GM23338 (cell line): Measurements from ENCODE around the gene POLE. TPM values are rescaled to one million over a fixed set of nuclear protein-coding genes. Genes with fewer than 3 reads are reported as not detected.

Source experiments
- ATAC-seq: fragments of 200-7000 bp; cut with Tn5 transposase; 3 replicates; pipeline ENCODE4 v1.9.1; 2020
- DNase-seq: peaks from one replicate; pipeline ENCODE4 v3.0.0-alpha.2; 2015; ENCODE audit warnings: low spot score
- H2AFZ ChIP-seq: fragments of 200-600 bp; sonication (generic); 2 replicates; pipeline ENCODE4 v1.8.0; 2016; ENCODE audit warnings: antibody characterized with exemption, mild to moderate bottlenecking, moderate library complexity
- H3F3A ChIP-seq: fragments of 200-600 bp; sonication (generic); replicated peaks from 2 replicates; pipeline ENCODE4 v1.8.0; 2017; ENCODE audit warnings: antibody characterized with exemption, mixed run types, low read depth
- H3K27ac ChIP-seq: fragments of 200-600 bp; sonication (generic); 2 replicates; pipeline ENCODE4 v1.6.1; 2016; ENCODE audit warnings: low read depth
- H3K27me3 ChIP-seq: fragments of 200-600 bp; sonication (generic); 2 replicates; pipeline ENCODE4 v1.8.0; 2016; ENCODE audit warnings: mild to moderate bottlenecking, mixed run types, moderate library complexity; ENCODE audit not compliant: insufficient read depth
- H3K36me3 ChIP-seq: fragments of 200-600 bp; sonication (generic); 2 replicates; pipeline ENCODE4 v1.8.0; 2016; ENCODE audit warnings: mild to moderate bottlenecking; ENCODE audit not compliant: insufficient read depth
- H3K4me1 ChIP-seq: fragments of 200-600 bp; sonication (generic); 2 replicates; pipeline ENCODE4 v1.8.0; 2016; ENCODE audit warnings: mild to moderate bottlenecking, moderate library complexity; ENCODE audit not compliant: insufficient read depth
- H3K4me2 ChIP-seq: fragments of 200-600 bp; sonication (generic); 2 replicates; pipeline ENCODE4 v1.7.1; 2017; ENCODE audit warnings: mixed run types
- H3K4me3 ChIP-seq: fragments of 200-600 bp; sonication (generic); 2 replicates; pipeline ENCODE4 v1.6.1; 2016; ENCODE audit warnings: mixed run types
- H3K79me2 ChIP-seq: fragments of 200-600 bp; sonication (generic); replicated peaks from 2 replicates; pipeline ENCODE4 v1.8.0; 2017; ENCODE audit warnings: mild to moderate bottlenecking; ENCODE audit not compliant: insufficient read depth
- H3K9me2 ChIP-seq: fragments of 200-600 bp; sonication (generic); 2 replicates; pipeline ENCODE4 v1.8.0; 2017; ENCODE audit not compliant: insufficient read depth
- H4K20me1 ChIP-seq: fragments of 200-600 bp; sonication (generic); replicated peaks from 2 replicates; pipeline ENCODE4 v1.8.0; 2017; ENCODE audit warnings: mild to moderate bottlenecking; ENCODE audit not compliant: insufficient read depth
- H3K27ac Mint-ChIP-seq: 2 replicates; pipeline ENCODE4 v1.8.0; 2020; ENCODE audit warnings: inconsistent platforms, mild to moderate bottlenecking, moderate library complexity, mixed read lengths
- H3K27me3 Mint-ChIP-seq: 3 replicates; pipeline ENCODE4 v1.8.0; 2022; ENCODE audit warnings: low read depth, mild to moderate bottlenecking, moderate library complexity, mixed read lengths, inconsistent platforms; ENCODE audit not compliant: insufficient read depth, poor library complexity
- H3K36me3 Mint-ChIP-seq: 3 replicates; pipeline ENCODE4 v1.8.0; 2021; ENCODE audit warnings: low read depth, mild to moderate bottlenecking, inconsistent platforms, moderate library complexity, mixed read lengths
- H3K4me1 Mint-ChIP-seq: 3 replicates; pipeline ENCODE4 v1.8.0; 2020; ENCODE audit warnings: mild to moderate bottlenecking, inconsistent platforms, mixed read lengths
- H3K4me3 Mint-ChIP-seq: 3 replicates; pipeline ENCODE4 v1.8.0; 2021; ENCODE audit warnings: moderate library complexity, mild to moderate bottlenecking, inconsistent platforms, mixed read lengths
- H3K9me3 Mint-ChIP-seq: 3 replicates; pipeline ENCODE4 v1.8.0; 2020; ENCODE audit warnings: moderate library complexity, mild to moderate bottlenecking, inconsistent platforms, mixed read lengths
- CREB1 ChIP-seq: fragments of 250-450 bp; sonication (Bioruptor Pico); IDR thresholded peaks from 2 replicates; pipeline ENCODE4 v1.5.0; 2020; ENCODE audit warnings: low read depth, mild to moderate bottlenecking, moderate library complexity
- JUNB ChIP-seq: IDR thresholded peaks from one replicate; pipeline ENCODE4 v1.6.1; 2016; ENCODE audit warnings: antibody characterized with exemption; ENCODE audit not compliant: unreplicated experiment
- NANOG ChIP-seq: IDR thresholded peaks from 2 replicates; pipeline ENCODE4 v1.6.1; 2016; ENCODE audit warnings: antibody characterized with exemption, borderline replicate concordance
- ZNF114 ChIP-seq: fragments of 250-450 bp; sonication (Bioruptor Pico); IDR thresholded peaks from 2 replicates; pipeline ENCODE4 v1.5.0; 2020; ENCODE audit warnings: mild to moderate bottlenecking, moderate library complexity
- ZNF331 ChIP-seq: fragments of 250-450 bp; sonication (Bioruptor Pico); IDR thresholded peaks from 2 replicates; pipeline ENCODE4 v1.5.0; 2020; ENCODE audit warnings: low read depth, mild to moderate bottlenecking, moderate library complexity
- polyA plus RNA-seq: library from polyadenylated mRNA; unstranded; fragments of >200 nt; fragmentation: Nextera tagmentation; extraction: Ambion mirVana; gene quantifications from 2 replicates; pipeline ENCODE4 v1.2.1, GENCODE V29; 2016
- total RNA-seq: library from RNA; depleted of rRNA; stranded (reverse); fragments of >200 nt; shearing (Covaris generic); gene quantifications from 2 replicates; pipeline ENCODE4 v1.2.3, GENCODE V29; 2014
- TF ChIP-seq, protein P1 (sequence below): IDR thresholded peaks from one replicate; pipeline ENCODE4 v1.6.1; 2018; ENCODE audit warnings: antibody characterized with exemption; ENCODE audit not compliant: unreplicated experiment
- TF ChIP-seq, protein P2 (sequence below): fragments of 250-450 bp; sonication (Bioruptor Pico); IDR thresholded peaks from 2 replicates; pipeline ENCODE4 v1.5.0; 2020; ENCODE audit warnings: mild to moderate bottlenecking, moderate library complexity

The POLE gene
- total and polyA plus RNA-seq, 2 experiments from 2014 or later, result 33.6 to 125 TPM

DNA sequence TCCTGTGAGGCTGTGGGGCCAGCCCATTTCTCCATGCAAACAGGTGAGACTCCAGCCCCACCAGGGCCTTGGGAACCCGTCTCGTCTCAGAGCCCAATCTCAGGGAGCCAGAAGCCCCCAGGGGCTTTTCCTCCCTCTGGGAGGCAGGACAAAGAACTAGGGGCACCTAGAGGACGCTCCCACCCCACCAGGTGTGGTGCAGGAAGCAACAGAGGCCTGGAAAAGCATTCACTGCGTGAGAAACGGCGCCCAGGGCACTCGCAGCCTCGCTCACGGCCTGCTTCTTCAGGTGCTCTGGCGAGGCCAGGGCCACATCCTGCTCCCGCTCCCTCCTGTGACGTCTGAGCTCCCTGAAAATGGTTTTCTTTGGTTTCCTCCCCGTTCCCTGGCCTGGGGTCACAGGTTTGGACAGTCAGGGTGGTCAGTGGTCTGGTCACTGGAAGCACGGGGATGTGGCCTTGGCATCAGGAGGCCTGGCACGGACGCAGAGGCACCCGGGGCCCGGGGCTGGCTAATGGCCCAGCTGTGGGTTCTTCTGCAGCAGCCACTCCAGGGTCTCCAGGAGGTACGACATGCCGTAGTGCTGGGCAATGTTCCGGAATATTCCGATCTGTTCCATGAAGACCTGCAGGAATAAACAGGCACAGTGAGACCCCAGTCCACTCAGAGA, 62.8 kb downstream of the POLE start (continued):
- TF ChIP-seq, protein P1, sequence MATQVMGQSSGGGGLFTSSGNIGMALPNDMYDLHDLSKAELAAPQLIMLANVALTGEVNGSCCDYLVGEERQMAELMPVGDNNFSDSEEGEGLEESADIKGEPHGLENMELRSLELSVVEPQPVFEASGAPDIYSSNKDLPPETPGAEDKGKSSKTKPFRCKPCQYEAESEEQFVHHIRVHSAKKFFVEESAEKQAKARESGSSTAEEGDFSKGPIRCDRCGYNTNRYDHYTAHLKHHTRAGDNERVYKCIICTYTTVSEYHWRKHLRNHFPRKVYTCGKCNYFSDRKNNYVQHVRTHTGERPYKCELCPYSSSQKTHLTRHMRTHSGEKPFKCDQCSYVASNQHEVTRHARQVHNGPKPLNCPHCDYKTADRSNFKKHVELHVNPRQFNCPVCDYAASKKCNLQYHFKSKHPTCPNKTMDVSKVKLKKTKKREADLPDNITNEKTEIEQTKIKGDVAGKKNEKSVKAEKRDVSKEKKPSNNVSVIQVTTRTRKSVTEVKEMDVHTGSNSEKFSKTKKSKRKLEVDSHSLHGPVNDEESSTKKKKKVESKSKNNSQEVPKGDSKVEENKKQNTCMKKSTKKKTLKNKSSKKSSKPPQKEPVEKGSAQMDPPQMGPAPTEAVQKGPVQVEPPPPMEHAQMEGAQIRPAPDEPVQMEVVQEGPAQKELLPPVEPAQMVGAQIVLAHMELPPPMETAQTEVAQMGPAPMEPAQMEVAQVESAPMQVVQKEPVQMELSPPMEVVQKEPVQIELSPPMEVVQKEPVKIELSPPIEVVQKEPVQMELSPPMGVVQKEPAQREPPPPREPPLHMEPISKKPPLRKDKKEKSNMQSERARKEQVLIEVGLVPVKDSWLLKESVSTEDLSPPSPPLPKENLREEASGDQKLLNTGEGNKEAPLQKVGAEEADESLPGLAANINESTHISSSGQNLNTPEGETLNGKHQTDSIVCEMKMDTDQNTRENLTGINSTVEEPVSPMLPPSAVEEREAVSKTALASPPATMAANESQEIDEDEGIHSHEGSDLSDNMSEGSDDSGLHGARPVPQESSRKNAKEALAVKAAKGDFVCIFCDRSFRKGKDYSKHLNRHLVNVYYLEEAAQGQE, result no peak
- no peak for TF ChIP-seq CREB1 (CRISPR knock-in tag)

DNA sequence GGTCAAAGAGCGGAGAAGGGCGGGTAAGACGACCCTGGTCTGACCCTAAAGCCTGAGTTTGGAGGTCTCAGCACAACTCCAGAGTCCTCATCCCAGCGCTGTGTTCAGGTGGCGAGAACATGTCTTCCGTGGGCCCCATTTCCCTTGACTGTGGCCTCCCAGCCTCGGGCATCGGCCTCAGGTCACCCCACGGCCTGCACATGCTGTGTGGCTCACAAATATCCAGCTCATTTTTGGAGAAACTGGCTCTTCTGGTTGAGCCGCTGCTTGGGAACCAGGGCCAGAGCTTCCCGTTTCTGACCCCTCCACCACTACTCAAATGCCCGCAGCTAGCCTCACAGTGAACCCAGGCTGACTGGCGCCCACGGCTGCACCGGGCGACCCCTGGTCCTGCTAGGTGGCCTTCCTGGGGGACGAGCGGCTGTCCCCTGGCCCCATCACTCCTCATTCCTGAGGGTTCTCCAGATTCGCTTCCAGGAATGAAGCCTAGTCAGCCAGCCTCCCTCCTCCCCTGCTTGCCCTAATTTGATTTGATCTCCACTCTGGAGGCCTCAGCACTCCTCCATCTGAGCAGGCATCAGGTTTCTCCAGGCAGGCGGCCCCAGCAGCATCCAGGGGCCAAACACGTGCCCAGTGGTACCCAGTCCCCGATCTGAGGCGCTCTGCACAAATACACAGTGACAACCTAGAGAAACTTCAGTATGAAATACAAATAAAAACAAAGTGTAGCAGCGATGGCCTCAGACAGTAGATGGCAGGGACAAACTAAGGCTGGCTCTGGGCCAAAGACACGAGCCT, 63.9 kb downstream of the POLE start:
- no peak overlapping the region for H2AFZ ChIP-seq
- H3K9me2 ChIP-seq, result no peaks in the 10 kb centered on the region
- TF ChIP-seq JUNB, result no peak
- TF ChIP-seq ZNF114 (CRISPR knock-in tag), result no peak
- H3K4me2 ChIP-seq, result no peak overlapping the region
- Mint-ChIP-seq H3K4me1 (peaks cover 10% of the 10 kb centered on the region), H3K4me3 (no peak overlapping the region), H3K27ac (no peak overlapping the region), H3K9me3 (no peaks in the 10 kb centered on the region), H3K36me3 (peaks cover 27% of the 10 kb centered on the region), H3K27me3 (peaks cover 18% of the 10 kb centered on the region)
- no peaks in the 10 kb centered on the region for H3K79me2 ChIP-seq
- H3K27me3 ChIP-seq, result peaks cover 17% of the 10 kb centered on the region
- no peak overlapping the region for H3K4me3 ChIP-seq
- H3K27ac ChIP-seq, result no peak overlapping the region
- DNase-seq (no peak), ATAC-seq (no peak)
- H3K36me3 ChIP-seq, result no peaks in the 10 kb centered on the region
- H4K20me1 ChIP-seq, result 0 out of 2 replicates have a peak, but pooled peaks cover 10% of the 10 kb centered on the region
- H3K4me1 ChIP-seq, result no peaks in the 10 kb centered on the region
- H3F3A ChIP-seq, result 0 out of 2 replicates have a peak, but pooled peaks cover 3% of the 10 kb centered on the region

DNA sequence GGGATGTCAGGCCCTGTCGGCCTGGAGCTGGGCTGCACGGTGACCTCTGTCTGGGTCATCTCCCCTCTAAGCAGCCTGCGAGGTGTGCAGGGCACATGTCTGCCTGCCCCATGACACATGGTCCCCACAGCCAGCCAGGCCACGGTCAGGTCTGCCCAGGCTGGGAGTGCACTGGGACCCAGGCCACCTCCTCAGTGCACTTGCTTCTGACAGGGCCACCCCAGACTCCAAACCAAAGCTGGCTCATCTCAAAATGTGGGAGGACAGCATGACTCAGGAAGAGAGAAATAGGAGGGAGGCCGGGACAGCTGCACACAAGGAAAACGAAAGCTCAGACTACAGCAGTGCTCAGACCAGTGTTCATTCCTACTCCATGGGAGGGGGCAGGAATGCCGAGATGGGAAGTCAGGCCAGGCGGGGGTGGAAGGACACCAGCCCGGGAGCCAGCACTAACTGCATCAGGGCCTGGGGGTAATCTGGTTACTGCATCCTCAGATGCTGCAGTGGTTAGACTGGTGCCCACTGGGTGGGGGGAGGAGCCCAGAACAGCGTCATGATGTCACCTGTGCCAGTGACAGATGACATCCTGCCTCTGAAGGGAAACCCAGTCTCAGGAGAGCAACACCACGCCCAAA, 64.6 kb downstream of the POLE start:
- DNase-seq (no peak), ATAC-seq (no peak)
- no peaks in the 10 kb centered on the region for H3K36me3 ChIP-seq
- H3K4me3 ChIP-seq, result no peak overlapping the region
- no peaks in the 10 kb centered on the region for H3K9me2 ChIP-seq
- H3K4me3 Mint-ChIP-seq, result no peak overlapping the region
- peaks cover 7% of the 10 kb centered on the region; the same call in 2 of the 3 replicates for H3K9me3 Mint-ChIP-seq
- no peak overlapping the region for H3K4me2 ChIP-seq
- H4K20me1 ChIP-seq, result 0 out of 2 replicates have a peak, but pooled peaks cover 14% of the 10 kb centered on the region
- H3K27ac ChIP-seq, result no peak overlapping the region
- no peaks in the 10 kb centered on the region for H3K79me2 ChIP-seq
- H3K27me3 Mint-ChIP-seq, result peaks cover 25% of the 10 kb centered on the region
- H3K36me3 Mint-ChIP-seq, result peaks cover 28% of the 10 kb centered on the region
- H3K27ac Mint-ChIP-seq, result no peak overlapping the region
- peaks cover 14% of the 10 kb centered on the region for H3K4me1 Mint-ChIP-seq
- H3F3A ChIP-seq, result 0 out of 2 replicates have a peak, but pooled peaks cover 6% of the 10 kb centered on the region
- peaks cover 25% of the 10 kb centered on the region for H3K27me3 ChIP-seq
- H3K4me1 ChIP-seq, result peaks cover 6% of the 10 kb centered on the region; the same call in 1 of the 2 replicates
- no peak overlapping the region for H2AFZ ChIP-seq
- TF ChIP-seq, protein P2, sequence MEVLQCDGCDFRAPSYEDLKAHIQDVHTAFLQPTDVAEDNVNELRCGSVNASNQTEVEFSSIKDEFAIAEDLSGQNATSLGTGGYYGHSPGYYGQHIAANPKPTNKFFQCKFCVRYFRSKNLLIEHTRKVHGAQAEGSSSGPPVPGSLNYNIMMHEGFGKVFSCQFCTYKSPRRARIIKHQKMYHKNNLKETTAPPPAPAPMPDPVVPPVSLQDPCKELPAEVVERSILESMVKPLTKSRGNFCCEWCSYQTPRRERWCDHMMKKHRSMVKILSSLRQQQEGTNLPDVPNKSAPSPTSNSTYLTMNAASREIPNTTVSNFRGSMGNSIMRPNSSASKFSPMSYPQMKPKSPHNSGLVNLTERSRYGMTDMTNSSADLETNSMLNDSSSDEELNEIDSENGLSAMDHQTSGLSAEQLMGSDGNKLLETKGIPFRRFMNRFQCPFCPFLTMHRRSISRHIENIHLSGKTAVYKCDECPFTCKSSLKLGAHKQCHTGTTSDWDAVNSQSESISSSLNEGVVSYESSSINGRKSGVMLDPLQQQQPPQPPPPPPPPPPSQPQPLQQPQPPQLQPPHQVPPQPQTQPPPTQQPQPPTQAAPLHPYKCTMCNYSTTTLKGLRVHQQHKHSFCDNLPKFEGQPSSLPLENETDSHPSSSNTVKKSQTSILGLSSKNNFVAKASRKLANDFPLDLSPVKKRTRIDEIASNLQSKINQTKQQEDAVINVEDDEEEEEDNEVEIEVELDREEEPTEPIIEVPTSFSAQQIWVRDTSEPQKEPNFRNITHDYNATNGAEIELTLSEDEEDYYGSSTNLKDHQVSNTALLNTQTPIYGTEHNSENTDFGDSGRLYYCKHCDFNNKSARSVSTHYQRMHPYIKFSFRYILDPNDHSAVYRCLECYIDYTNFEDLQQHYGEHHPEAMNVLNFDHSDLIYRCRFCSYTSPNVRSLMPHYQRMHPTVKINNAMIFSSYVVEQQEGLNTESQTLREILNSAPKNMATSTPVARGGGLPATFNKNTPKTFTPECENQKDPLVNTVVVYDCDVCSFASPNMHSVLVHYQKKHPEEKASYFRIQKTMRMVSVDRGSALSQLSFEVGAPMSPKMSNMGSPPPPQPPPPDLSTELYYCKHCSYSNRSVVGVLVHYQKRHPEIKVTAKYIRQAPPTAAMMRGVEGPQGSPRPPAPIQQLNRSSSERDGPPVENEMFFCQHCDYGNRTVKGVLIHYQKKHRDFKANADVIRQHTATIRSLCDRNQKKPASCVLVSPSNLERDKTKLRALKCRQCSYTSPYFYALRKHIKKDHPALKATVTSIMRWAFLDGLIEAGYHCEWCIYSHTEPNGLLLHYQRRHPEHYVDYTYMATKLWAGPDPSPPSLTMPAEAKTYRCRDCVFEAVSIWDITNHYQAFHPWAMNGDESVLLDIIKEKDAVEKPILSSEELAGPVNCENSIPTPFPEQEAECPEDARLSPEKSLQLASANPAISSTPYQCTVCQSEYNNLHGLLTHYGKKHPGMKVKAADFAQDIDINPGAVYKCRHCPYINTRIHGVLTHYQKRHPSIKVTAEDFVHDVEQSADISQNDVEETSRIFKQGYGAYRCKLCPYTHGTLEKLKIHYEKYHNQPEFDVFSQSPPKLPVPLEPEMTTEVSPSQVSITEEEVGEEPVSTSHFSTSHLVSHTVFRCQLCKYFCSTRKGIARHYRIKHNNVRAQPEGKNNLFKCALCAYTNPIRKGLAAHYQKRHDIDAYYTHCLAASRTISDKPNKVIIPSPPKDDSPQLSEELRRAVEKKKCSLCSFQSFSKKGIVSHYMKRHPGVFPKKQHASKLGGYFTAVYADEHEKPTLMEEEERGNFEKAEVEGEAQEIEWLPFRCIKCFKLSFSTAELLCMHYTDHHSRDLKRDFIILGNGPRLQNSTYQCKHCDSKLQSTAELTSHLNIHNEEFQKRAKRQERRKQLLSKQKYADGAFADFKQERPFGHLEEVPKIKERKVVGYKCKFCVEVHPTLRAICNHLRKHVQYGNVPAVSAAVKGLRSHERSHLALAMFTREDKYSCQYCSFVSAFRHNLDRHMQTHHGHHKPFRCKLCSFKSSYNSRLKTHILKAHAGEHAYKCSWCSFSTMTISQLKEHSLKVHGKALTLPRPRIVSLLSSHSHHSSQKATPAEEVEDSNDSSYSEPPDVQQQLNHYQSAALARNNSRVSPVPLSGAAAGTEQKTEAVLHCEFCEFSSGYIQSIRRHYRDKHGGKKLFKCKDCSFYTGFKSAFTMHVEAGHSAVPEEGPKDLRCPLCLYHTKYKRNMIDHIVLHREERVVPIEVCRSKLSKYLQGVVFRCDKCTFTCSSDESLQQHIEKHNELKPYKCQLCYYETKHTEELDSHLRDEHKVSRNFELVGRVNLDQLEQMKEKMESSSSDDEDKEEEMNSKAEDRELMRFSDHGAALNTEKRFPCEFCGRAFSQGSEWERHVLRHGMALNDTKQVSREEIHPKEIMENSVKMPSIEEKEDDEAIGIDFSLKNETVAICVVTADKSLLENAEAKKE (CRISPR knock-in tag), result no peak
- TF ChIP-seq ZNF114 (CRISPR knock-in tag) (no peak), NANOG (no peak), JUNB (no peak), ZNF331 (CRISPR knock-in tag) (no peak)
